ENCODE measurements around the gene CEBPZOS.
A peak's percentile ranks its signal among the peaks of the same experiment; 100 is the strongest.
"Not testable (repeated sequence)": the region's sequence is repeated elsewhere in the genome, so short reads cannot be mapped to it uniquely, and the experiment has no call there.

CEBPZOS gene

DNA sequence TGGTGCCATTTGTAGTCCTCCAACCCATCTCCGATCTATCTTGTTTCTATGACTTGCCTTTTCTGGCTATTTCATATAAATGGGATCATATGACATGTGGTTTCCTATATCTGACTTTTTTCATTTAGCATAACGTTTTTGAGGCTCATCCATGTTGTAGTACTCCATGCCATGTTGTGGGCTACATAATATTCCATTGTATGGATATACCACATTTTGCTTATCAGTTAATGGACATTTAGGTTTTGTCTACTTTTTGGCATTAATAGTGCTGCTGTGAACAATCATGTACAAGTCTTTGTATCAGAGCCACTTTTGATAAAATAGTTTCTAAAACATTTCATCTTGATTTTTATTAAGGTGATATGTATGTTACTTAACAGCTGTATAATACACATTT lies 7.4 kb downstream of the CEBPZOS start:
- peaks cover 83% of the 10 kb centered on the region for H3K36me3 ChIP-seq (replicated peaks)
- H3K9me3 ChIP-seq = peaks cover 21% of the 10 kb centered on the region
- no peaks in the 10 kb centered on the region for H3K27me3 ChIP-seq (ENCODE audit: low read depth)
- H3K4me1 ChIP-seq = peaks cover 21% of the 10 kb centered on the region
- H3K4me3 ChIP-seq = no peak overlapping the region
- DNase-seq (ENCODE audit: low spot score in 2 of 2) = no peak
- in situ Hi-C loops (cut with MboI; ENCODE audit: low sequenced_read_pairs) = no loop called here

DNA sequence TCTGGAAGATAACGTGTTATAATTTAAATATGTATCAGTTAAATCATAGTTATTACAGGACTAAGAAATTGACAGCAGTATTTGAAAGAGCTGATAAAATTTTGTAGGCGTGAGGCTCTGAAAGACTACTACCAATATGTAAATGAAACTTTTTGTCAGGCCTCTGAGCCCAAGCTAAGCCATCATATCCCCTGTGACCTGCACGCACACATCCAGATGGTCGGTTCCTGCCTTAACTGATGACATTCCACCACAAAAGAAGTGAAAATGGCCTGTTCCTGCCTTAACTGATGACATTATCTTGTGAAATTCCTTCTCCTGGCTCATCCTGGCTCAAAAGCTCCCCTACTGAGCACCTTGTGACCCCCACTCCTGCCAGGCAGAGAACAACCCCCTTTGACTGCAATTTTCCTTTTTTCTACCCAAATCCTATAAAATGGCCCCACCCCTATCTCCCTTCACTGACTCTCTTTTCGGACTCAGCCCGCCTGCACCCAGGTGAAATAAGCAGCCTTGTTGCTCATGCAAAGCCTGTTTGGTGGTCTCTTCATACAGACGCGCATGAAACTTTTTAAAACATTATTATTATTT lies 8.9 kb downstream of the CEBPZOS start:
- H3K4me3 ChIP-seq; DNase-seq (ENCODE audit: low spot score in 2 of 2); H3K27me3 ChIP-seq (ENCODE audit: low read depth); in situ Hi-C loops (cut with MboI; ENCODE audit: low sequenced_read_pairs): not testable (repeated sequence)
- Histone ChIP-seq H3K4me1 (peaks cover 16% of the 10 kb centered on the region), H3K36me3 (replicated peaks) (peaks cover 90% of the 10 kb centered on the region), H3K9me3 (peaks cover 27% of the 10 kb centered on the region)

DNA sequence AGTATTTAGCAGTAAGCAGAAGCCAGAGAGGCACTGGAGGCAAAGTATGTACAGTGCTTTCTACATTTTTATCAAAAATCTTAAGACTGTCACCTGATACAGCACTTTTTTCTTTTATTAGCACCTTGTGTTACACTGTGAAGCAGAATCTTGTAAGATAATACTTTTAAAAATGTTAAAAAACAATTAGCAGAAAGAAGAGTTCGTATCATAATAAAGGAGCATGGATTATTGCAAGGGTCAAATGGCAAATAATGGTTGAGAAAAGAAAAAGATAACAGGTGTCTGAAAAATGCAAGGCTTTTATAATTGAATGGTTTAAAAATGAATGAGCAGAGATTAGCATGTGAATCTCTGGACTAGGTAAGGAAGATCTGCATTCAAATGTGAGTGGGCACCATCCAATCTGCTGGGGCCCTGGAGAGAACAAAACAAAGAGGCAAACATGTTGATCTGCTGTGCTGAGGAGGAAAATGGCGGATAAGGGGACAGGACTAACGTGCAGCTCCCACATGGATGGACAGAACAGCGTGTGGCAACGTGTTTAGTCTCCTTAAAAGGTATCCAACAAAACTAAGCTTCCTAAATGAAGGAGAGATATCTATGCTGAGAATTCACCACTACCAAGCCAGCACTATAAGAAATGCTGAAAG lies 9.5 kb downstream of the CEBPZOS start:
- Histone ChIP-seq H3K36me3 (replicated peaks) (peaks cover 95% of the 10 kb centered on the region), H3K27me3 (ENCODE audit: low read depth) (no peaks in the 10 kb centered on the region), H3K4me1 (peaks cover 16% of the 10 kb centered on the region), H3K4me3 (no peak overlapping the region), H3K9me3 (peaks cover 27% of the 10 kb centered on the region)
- DNase-seq (ENCODE audit: low spot score in 2 of 2) = peak; percentile 72 to 78
- in situ Hi-C loops (cut with MboI; ENCODE audit: low sequenced_read_pairs) = no loop called here

DNA sequence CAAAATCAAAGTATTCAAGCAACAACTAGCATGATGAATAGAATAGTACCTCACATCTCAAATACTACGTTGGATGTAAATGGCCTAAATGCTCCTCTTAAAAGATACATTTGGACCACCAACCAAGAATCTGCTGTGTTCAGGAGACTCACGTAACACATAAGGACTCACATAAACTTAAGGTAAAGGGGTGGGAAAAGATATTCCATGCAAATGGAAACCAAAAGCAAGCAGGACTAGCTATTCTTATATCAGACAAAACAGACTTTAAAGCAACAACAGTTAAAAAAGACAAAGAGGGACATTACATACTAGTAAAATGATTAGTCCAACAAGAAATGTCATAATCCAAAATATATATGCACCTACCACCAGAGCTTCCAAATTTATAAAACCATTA lies 10.5 kb downstream of the CEBPZOS start:
- H3K4me3 ChIP-seq; H3K27me3 ChIP-seq (ENCODE audit: low read depth); DNase-seq (ENCODE audit: low spot score in 2 of 2); in situ Hi-C loops (cut with MboI; ENCODE audit: low sequenced_read_pairs): not testable (repeated sequence)
- peaks cover 27% of the 10 kb centered on the region for H3K9me3 ChIP-seq
- peaks cover 16% of the 10 kb centered on the region for H3K4me1 ChIP-seq
- H3K36me3 ChIP-seq (replicated peaks) = peaks cover 97% of the 10 kb centered on the region

DNA sequence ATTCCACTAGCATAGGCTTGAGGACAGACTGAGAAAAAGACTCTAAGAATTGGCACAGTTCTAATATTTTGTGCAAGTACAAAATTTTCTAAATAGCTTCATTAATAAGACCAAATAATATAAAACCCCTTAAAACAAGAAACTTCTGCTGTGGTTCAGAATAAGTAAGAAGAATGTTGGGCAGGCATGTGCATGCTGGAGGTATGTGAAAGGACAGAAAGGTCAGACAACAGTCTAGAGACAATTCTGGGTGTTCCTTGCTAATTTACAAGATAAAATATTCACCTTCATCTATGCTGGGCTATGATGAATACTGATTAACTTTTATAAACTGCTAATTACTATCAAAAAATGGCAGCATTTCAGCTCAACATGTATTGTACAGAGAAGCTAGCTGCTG lies 14.9 kb downstream of the CEBPZOS start:
- DNase-seq (ENCODE audit: low spot score in 2 of 2) = no peak
- H3K4me3 ChIP-seq = no peak overlapping the region
- H3K36me3 ChIP-seq (replicated peaks) = peaks cover 95% of the 10 kb centered on the region
- in situ Hi-C loops (cut with MboI; ENCODE audit: low sequenced_read_pairs) = no loop called here
- H3K4me1 ChIP-seq = peaks cover 1% of the 10 kb centered on the region
- H3K27me3 ChIP-seq (ENCODE audit: low read depth) = no peaks in the 10 kb centered on the region
- H3K9me3 ChIP-seq = peaks cover 23% of the 10 kb centered on the region

DNA sequence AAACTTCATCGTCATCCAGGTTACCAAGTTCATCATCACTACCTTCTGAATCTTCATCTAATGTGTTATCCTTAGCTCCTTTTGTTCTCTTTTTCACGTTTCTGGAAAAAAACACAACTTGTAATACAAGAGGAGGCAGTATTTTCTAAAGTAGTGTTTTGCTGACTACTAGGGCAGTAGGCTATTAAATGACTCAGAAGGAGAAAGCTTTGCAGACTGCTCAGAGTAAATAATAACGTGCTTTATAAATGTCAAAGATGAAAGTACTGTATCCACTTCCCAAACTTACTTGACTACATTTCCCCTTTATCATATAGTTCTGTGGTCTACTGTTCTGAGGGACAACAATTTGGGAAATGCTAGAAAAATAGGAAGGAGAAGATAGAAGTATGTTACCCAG lies 15.6 kb downstream of the CEBPZOS start:
- H3K4me1 ChIP-seq = no peaks in the 10 kb centered on the region
- in situ Hi-C loops (cut with MboI; ENCODE audit: low sequenced_read_pairs) = no loop called here
- peaks cover 95% of the 10 kb centered on the region for H3K36me3 ChIP-seq (replicated peaks)
- DNase-seq (ENCODE audit: low spot score in 2 of 2) = no peak
- H3K4me3 ChIP-seq = no peak overlapping the region
- no peaks in the 10 kb centered on the region for H3K27me3 ChIP-seq (ENCODE audit: low read depth)
- H3K9me3 ChIP-seq = peaks cover 16% of the 10 kb centered on the region

DNA sequence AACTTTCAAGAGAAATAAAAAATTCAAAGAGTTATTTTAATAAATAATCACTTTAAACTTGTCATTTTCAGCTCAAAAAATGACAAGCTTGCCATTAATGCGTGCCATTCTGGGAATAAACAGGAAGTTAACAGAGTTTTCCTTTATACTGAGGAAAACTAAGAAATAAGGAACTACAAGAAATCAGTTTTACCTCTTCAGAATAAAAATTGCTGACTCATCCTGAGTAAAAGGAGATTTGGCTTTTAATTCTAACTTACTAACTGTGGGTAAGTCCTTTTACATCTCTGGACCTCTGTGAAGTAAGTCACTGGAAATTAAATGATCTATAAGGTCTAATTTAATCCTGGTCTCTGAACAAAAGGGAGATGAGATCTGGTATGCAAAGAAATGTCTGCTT lies 19.0 kb downstream of the CEBPZOS start:
- Histone ChIP-seq H3K9me3 (no peaks in the 10 kb centered on the region), H3K36me3 (replicated peaks) (peaks cover 84% of the 10 kb centered on the region), H3K4me3 (no peak overlapping the region), H3K4me1 (no peaks in the 10 kb centered on the region), H3K27me3 (ENCODE audit: low read depth) (no peaks in the 10 kb centered on the region)
- in situ Hi-C loops (cut with MboI; ENCODE audit: low sequenced_read_pairs) = no loop called here
- no peak for DNase-seq (ENCODE audit: low spot score in 2 of 2)

DNA sequence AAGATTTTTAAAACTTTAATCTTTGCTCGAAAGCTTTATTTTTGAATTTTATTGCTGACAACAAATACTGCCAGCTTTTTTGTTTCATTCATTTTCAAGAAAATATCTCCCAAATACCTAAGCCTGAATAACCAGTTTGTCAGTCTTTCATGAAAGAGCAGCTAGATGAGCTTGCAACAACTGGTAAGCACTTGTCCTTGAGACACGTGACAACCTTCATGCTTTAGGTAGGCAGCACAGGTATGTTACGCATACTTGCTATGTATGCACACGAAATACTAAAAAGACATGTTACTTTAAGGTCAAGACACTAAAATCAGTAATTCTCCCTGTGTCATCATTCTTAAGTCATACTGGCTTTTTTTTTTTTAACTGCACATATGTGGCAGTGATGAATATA lies 22.8 kb downstream of the CEBPZOS start:
- no peak for DNase-seq (ENCODE audit: low spot score in 2 of 2)
- H3K9me3 ChIP-seq = no peaks in the 10 kb centered on the region
- in situ Hi-C loops (cut with MboI; ENCODE audit: low sequenced_read_pairs) = no loop called here
- H3K4me3 ChIP-seq = no peak overlapping the region
- H3K4me1 ChIP-seq = peaks cover 3% of the 10 kb centered on the region; the same call in 1 of the 2 replicates
- H3K36me3 ChIP-seq (replicated peaks) = peaks cover 86% of the 10 kb centered on the region
- no peaks in the 10 kb centered on the region for H3K27me3 ChIP-seq (ENCODE audit: low read depth)

DNA sequence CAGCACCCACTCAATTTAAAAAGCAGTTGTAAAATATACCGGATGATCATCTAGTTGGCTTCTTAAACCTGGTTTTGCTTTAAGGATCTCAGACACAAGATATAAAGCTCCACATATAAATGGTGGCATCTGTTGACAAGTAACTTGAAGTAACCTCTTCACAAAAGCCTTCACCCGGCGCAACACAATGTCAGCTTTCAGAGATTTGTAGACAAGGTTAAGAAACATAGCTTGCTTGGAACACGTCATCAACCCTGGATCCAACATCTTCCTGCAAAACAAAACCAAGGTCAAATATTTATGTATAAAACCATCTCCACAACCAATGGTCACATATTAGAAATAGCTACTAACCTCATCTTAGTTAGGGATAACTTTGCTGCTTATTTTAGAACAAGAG lies 26.8 kb downstream of the CEBPZOS start:
- Histone ChIP-seq H3K36me3 (replicated peaks) (peaks cover 71% of the 10 kb centered on the region), H3K4me3 (no peak overlapping the region), H3K9me3 (no peaks in the 10 kb centered on the region), H3K27me3 (ENCODE audit: low read depth) (no peaks in the 10 kb centered on the region), H3K4me1 (peaks cover 29% of the 10 kb centered on the region)
- no peak for DNase-seq (ENCODE audit: low spot score in 2 of 2)
- in situ Hi-C loops (cut with MboI; ENCODE audit: low sequenced_read_pairs) = no loop called here

DNA sequence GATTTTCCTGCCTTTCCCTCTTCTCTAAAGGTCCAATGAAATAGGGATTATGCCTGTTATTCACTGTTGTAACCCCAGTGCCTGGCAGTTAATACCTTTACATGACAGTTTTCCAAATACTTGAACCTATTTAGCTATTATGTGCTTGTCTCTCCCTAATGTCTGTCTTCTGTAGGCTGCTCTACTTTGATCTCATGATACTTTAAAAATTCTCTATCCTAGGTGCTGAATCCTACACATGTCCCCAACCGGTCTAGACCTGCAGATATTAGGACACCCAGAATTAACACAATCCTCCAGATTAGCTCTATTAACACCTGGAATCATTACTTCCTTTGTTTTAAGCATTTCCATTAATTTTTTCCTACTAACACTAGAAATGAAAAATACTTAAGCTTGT lies 27.8 kb downstream of the CEBPZOS start:
- in situ Hi-C loops (cut with MboI; ENCODE audit: low sequenced_read_pairs) = no loop called here
- H3K4me3 ChIP-seq = no peak overlapping the region
- peaks cover 31% of the 10 kb centered on the region for H3K4me1 ChIP-seq
- H3K36me3 ChIP-seq (replicated peaks) = peaks cover 68% of the 10 kb centered on the region
- no peaks in the 10 kb centered on the region for H3K9me3 ChIP-seq
- no peaks in the 10 kb centered on the region for H3K27me3 ChIP-seq (ENCODE audit: low read depth)
- no peak for DNase-seq (ENCODE audit: low spot score in 2 of 2)

DNA sequence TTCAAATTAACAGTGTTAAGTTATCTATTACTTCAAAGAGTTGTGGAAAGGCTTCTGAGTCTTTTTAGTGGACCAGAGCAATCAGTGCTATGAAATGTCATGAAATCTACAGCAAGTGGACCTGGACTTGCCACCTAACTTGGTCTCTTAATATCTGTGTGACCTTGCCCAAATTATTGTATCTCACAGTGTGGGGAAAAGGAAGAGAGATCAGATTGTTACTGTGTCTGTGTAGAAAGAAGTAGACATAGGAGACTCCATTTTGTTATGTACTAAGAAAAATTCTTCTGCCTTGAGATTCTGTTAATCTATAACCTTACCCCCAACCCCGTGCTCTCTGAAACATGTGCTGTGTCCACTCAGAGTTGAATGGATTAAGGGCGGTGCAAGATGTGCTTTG lies 28.8 kb downstream of the CEBPZOS start:
- H3K9me3 ChIP-seq; H3K27me3 ChIP-seq (ENCODE audit: low read depth); DNase-seq (ENCODE audit: low spot score in 2 of 2); in situ Hi-C loops (cut with MboI; ENCODE audit: low sequenced_read_pairs): not testable (repeated sequence)
- H3K4me1 ChIP-seq = peaks cover 31% of the 10 kb centered on the region
- peak overlapping the region; percentile 10 for H3K4me3 ChIP-seq
- peaks cover 59% of the 10 kb centered on the region for H3K36me3 ChIP-seq (replicated peaks)

DNA sequence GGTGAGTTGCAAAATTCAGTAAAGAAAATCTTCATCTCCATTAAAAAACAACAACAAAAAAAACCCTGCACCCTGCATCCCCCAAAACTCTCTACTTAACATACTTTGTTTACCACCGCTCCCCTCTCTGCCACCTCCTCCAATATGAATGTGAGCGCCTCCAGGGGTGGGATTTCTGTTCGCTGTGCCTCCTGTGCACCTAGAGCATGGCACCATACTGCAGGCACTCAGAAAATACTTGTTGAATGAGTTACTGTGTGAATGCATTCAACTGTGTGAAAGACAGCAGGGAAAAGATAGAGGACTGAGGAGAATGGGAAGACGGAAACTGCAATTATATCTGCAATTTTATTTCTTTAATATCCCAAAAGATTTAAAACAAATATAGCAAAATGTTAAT lies 30.6 kb downstream of the CEBPZOS start:
- H3K4me3 ChIP-seq = peak overlapping the region; percentile 25
- no peaks in the 10 kb centered on the region for H3K27me3 ChIP-seq (ENCODE audit: low read depth)
- in situ Hi-C loops (cut with MboI; ENCODE audit: low sequenced_read_pairs) = no loop called here
- DNase-seq (ENCODE audit: low spot score in 2 of 2) = peak; percentile 66 to 75
- peaks cover 31% of the 10 kb centered on the region for H3K4me1 ChIP-seq
- no peaks in the 10 kb centered on the region for H3K9me3 ChIP-seq
- H3K36me3 ChIP-seq (replicated peaks) = peaks cover 42% of the 10 kb centered on the region

DNA sequence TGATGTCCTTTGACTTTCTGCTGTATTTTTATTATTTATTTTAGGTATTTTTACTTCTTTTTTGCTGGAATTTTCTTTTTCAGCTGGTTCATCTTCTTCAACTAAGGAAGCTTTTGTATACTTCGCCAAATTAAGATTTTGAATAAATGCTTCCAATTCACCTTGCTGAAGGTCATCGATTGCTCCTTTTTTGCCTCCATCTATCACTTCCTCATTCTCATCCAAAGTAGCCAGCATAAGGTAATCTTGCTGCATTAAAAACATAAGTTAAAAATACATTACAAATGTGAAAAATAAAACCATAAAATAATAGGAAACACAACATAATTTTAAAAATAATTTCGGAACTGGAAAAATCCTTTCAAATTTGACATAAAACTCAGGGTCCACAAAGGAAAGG lies 32.5 kb downstream of the CEBPZOS start:
- H3K27me3 ChIP-seq (ENCODE audit: low read depth) = no peaks in the 10 kb centered on the region
- in situ Hi-C loops (cut with MboI; ENCODE audit: low sequenced_read_pairs) = no loop called here
- H3K9me3 ChIP-seq = no peaks in the 10 kb centered on the region
- H3K36me3 ChIP-seq (replicated peaks) = peaks cover 23% of the 10 kb centered on the region
- no peak overlapping the region for H3K4me3 ChIP-seq
- DNase-seq (ENCODE audit: low spot score in 2 of 2) = no peak
- peaks cover 37% of the 10 kb centered on the region for H3K4me1 ChIP-seq

DNA sequence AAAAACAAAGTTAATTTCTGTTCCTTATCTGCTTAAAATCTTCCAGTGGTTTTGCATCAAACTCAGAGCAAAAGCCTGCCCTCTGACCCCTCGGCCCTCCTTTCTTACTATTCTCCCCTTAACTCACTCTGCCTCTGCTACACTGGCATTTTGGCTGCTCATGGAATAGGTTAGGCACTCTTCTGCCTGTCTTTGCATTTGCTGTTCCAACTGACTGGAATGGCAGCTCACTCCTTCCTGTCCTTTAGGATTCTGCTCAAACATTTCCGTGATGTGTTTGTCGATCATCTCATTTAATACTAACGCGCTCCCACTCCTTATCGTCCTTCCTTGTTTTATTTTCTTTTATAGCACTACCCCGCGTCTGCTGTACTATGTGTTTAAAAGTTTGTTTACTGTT lies 34.3 kb downstream of the CEBPZOS start:
- Histone ChIP-seq H3K27me3 (ENCODE audit: low read depth) (no peaks in the 10 kb centered on the region), H3K4me1 (peaks cover 25% of the 10 kb centered on the region), H3K9me3 (no peaks in the 10 kb centered on the region), H3K4me3 (peak overlapping the region; percentile 89), H3K36me3 (replicated peaks) (peaks cover 17% of the 10 kb centered on the region)
- peak in 1 of 2 experiments; percentile 27 for DNase-seq (ENCODE audit: low spot score in 2 of 2)
- in situ Hi-C loops (cut with MboI; ENCODE audit: low sequenced_read_pairs) = no loop called here

Measured in HAP-1 (cell line).